Progenitor cell of endocrine pancreas (in vitro differentiated cells): Measurements from ENCODE around the gene LRP5. TPM values are rescaled to one million over a fixed set of nuclear protein-coding genes. Genes with fewer than 3 reads are reported as not detected.
A peak's percentile ranks its signal among the peaks of the same experiment; 100 is the strongest.

Experiments used
- DNase-seq: peaks from one replicate; pipeline ENCODE4 v3.0.0; 2021; ENCODE audit warnings: low spot score; ENCODE audit not compliant: unreplicated experiment
- H3K27ac Mint-ChIP-seq: 2 replicates; pipeline ENCODE4 v1.8.0; 2021; ENCODE audit warnings: mild to moderate bottlenecking, moderate library complexity, mixed read lengths
- H3K27me3 Mint-ChIP-seq: 2 replicates; pipeline ENCODE4 v1.8.0; 2021; ENCODE audit warnings: mixed read lengths
- H3K36me3 Mint-ChIP-seq: 2 replicates; pipeline ENCODE4 v1.8.0; 2022; ENCODE audit warnings: mixed read lengths; ENCODE audit not compliant: insufficient read depth
- H3K4me1 Mint-ChIP-seq: 2 replicates; pipeline ENCODE4 v1.8.0; 2021; ENCODE audit warnings: low read depth, mixed read lengths
- H3K4me3 Mint-ChIP-seq: 2 replicates; pipeline ENCODE4 v1.8.0; 2021; ENCODE audit warnings: low read depth, mild to moderate bottlenecking, moderate library complexity, mixed read lengths
- H3K9me3 Mint-ChIP-seq: 2 replicates; pipeline ENCODE4 v1.8.0; 2021; ENCODE audit warnings: low read depth, mixed read lengths
- total RNA-seq: library from RNA; stranded (reverse); gene quantifications from 2 replicates; pipeline ENCODE4 v1.2.1, GENCODE V29; 2021
- TF ChIP-seq, protein P1 (sequence below): fragments of 200-600 bp; sonication (generic); IDR thresholded peaks from one replicate; pipeline ENCODE4 v1.5.0; 2021; ENCODE audit warnings: antibody characterized with exemption, mild to moderate bottlenecking; ENCODE audit not compliant: unreplicated experiment

Gene LRP5
- total RNA-seq, 1 donor from 2014 or later = 115 TPM

DNA sequence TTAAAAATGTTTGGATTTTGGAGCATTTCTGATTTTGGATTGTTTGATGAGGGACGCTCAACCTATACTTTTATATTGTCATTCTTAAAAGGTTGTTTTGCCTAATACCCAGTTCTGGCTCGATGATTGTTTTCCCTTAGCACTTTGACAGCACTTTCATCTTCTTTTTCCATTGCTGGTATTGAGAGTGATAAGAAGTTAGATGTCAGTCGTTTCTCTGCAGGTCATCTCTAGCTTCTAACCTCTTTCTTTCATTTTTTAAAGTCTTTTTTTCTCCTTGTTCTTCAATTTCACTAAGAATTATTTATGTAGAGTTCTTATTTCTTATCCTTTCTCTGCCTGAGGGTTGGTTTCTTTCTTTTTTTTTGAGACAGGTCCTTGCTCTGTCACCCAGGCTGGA is 167.0 kb downstream of the LRP5 start:
- no peak for DNase-seq
- Mint-ChIP-seq H3K27ac (no peak overlapping the region), H3K4me3 (no peak overlapping the region), H3K4me1 (peaks cover 12% of the 10 kb centered on the region), H3K27me3 (no peaks in the 10 kb centered on the region), H3K36me3 (peaks cover 34% of the 10 kb centered on the region), H3K9me3 (peaks cover 10% of the 10 kb centered on the region)
- TF ChIP-seq, protein P1, sequence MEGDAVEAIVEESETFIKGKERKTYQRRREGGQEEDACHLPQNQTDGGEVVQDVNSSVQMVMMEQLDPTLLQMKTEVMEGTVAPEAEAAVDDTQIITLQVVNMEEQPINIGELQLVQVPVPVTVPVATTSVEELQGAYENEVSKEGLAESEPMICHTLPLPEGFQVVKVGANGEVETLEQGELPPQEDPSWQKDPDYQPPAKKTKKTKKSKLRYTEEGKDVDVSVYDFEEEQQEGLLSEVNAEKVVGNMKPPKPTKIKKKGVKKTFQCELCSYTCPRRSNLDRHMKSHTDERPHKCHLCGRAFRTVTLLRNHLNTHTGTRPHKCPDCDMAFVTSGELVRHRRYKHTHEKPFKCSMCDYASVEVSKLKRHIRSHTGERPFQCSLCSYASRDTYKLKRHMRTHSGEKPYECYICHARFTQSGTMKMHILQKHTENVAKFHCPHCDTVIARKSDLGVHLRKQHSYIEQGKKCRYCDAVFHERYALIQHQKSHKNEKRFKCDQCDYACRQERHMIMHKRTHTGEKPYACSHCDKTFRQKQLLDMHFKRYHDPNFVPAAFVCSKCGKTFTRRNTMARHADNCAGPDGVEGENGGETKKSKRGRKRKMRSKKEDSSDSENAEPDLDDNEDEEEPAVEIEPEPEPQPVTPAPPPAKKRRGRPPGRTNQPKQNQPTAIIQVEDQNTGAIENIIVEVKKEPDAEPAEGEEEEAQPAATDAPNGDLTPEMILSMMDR = no peak

DNA sequence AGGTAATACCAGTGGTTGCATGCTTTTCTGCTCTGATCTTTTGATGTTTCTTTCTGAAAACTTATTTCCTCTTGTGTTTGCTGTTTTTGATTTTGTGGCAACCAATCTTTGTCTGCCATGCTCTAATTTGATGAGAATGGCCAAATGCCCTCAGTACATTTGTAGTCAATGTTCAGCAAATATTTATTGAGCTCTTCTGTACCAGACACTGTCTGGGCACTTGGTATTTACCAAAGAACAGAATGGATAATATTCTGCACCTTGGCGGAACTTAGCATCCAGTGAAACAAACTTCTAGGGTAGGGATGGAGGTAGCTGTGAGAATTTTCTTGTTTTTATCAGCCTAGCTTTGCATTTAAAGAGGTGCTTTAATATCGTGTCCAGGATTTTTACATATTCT is 167.8 kb downstream of the LRP5 start:
- Mint-ChIP-seq H3K4me1 (peaks cover 12% of the 10 kb centered on the region), H3K4me3 (no peak overlapping the region), H3K27ac (peak overlapping the region; percentile 60), H3K9me3 (peaks cover 11% of the 10 kb centered on the region), H3K27me3 (no peaks in the 10 kb centered on the region), H3K36me3 (peaks cover 33% of the 10 kb centered on the region)
- no peak for DNase-seq
- TF ChIP-seq, protein P1 = no peak

DNA sequence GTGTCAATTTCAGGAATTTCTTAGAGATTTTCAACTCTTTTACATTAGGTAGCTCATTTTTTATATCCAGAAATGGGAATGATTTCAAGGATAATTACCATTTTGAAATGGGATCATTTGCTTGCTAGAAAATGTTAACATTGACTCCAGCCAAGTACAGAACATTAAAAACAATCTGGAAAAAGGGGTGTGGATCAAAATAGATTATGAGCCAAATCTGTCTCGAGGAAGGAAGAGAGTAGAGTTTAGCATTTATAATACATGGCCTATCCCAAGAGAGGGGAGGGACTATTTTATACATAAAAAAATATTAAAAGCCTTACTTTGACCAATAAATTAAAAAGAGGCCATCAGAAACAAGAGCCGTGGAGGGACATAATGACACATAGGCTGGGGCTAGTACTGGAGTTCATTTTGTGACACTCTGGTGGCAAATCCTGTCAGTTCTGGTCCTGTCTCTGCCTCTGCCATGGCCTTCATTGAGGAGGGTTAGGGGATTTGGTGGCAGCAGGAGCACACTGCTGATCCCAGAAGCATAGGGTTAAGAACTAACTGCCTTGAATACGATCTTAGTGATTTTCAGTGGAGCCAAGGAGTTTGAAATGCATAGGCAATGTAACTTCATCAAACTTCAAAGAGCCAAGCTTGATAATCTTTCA is 168.6 kb downstream of the LRP5 start:
- Mint-ChIP-seq H3K27ac (peak overlapping the region; percentile 17), H3K27me3 (no peaks in the 10 kb centered on the region), H3K36me3 (peaks cover 35% of the 10 kb centered on the region), H3K9me3 (peaks cover 13% of the 10 kb centered on the region), H3K4me1 (peaks cover 12% of the 10 kb centered on the region), H3K4me3 (no peak overlapping the region)
- no peak for DNase-seq
- TF ChIP-seq, protein P1 = no peak

DNA sequence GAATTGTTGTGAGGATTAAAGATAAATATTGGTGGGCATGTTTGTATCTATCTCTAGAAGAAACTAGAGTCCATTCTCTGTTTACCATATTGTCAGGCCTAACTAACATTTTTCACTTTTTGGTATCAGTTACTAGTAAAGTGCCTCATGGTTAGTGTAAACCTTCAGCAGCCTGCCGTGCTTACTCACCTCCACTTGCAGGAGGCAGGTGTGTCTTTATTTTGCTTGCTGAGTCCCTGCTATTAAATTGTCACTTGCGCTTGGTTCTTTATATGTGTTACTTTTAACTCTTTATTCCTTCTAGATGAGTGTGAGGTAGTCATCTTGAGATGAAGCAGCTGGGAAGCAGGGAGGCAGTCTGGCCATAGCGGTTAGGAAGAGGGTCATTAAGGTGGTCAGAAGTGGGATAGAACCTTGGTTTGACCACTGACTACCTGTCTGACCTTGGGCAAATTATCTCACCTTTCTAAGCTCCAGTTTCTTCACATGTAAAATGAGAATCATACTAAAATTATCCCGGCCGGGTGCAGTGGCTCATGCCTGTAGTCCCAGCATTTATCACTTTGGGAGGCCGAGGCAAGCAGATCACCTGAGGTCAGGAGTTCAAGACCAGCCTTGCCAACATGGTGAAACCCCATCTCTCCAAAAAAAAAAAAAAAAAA is 169.3 kb downstream of the LRP5 start:
- TF ChIP-seq, protein P1 = no peak
- peaks cover 15% of the 10 kb centered on the region for H3K9me3 Mint-ChIP-seq
- no peak overlapping the region for H3K4me3 Mint-ChIP-seq
- H3K4me1 Mint-ChIP-seq = peaks cover 12% of the 10 kb centered on the region
- H3K36me3 Mint-ChIP-seq = peaks cover 37% of the 10 kb centered on the region
- H3K27me3 Mint-ChIP-seq = no peaks in the 10 kb centered on the region
- no peak for DNase-seq
- peak overlapping the region; percentile 26 for H3K27ac Mint-ChIP-seq

DNA sequence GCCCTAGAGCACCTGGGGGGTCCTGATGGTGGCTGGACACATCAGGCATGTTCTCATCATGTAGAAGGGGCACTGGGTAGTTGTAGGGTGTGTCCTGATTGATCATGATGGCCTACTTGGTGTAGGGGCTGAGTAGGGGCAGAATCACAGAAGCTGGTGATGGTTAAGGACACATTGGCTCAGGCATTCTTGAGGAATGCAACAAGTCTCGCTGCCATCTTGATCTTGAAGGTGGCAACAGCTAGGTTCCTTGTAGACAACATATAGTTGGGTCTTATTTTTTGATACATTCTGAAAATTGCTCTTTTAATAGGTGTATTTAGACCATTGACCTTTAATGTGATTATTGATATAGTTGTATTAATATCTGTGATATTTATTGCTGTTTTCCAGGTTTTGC is 176.2 kb downstream of the LRP5 start:
- Mint-ChIP-seq H3K36me3 (peaks cover 18% of the 10 kb centered on the region), H3K9me3 (peaks cover 15% of the 10 kb centered on the region), H3K4me1 (peaks cover 6% of the 10 kb centered on the region), H3K27ac (no peak overlapping the region), H3K4me3 (no peak overlapping the region), H3K27me3 (no peaks in the 10 kb centered on the region)
- no peak for DNase-seq
- TF ChIP-seq, protein P1 = no peak
